ENCODE data around the gene IL17RE.

- TF ChIP-seq CTCF (IDR thresholded peaks at IDR 0.05) (no peak), POLR2A (IDR thresholded peaks at IDR 0.05) (no peak)
Measured at GRCh38 chr3:9869955-9870354, 32.7 kb upstream of the IL17RE start.
